Measurements from ENCODE around the gene ATXN7L3.
"Not testable (repeated sequence)": the region's sequence is repeated elsewhere in the genome, so short reads cannot be mapped to it uniquely, and the experiment has no call there.

The ATXN7L3 gene, protein sequence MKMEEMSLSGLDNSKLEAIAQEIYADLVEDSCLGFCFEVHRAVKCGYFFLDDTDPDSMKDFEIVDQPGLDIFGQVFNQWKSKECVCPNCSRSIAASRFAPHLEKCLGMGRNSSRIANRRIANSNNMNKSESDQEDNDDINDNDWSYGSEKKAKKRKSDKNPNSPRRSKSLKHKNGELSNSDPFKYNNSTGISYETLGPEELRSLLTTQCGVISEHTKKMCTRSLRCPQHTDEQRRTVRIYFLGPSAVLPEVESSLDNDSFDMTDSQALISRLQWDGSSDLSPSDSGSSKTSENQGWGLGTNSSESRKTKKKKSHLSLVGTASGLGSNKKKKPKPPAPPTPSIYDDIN

DNA sequence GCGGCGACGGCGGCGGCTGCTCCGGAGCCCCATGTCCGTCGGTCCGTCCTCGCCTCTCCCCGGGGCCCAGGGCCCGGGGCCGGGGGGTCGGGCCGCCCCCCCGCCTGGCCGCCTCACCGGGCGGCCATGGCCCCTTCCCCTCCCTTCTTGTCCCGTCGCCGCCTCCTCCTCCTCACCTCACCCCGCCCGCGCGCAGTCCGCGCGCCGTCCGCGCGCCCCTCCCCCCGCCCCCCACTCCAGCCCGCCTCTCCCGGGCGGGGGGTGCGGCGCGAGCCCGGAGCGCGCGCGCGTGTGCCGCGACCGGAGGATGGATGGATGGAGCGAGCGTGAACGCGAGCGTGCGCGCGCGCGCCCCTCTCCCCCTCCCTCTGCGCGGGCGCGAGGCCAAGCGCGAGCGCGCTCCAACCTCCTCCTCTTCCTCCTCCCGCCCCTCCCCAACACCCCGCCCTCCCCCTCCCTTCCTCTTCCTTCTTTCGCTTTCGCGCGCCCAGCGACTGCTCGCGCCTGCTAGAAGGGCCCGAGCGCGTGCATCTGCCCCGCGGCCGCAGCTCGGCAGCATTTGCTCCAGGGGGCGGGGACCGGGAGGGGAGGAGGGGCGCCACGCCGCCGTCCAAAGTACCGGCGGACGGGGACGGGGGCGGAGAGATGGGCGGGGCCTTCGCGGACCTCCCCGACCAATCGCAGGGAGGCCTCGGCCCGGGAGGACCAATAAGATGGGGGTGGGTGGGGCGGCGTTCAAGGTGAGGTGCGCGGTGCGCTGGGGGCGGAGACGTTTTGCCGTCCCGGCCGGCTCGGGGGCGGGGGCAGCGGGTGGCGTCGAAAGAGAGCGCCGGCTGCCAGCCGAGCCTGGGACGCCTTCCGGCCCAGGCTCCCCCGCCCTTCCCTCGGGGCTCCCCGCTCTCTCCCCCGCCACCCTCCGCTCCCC, at the start of gene ATXN7L3:
Gene ATXN7L3, minus strand, starts transcription at position 332 of the 925 bp plus-strand sequence. CDS start 1,814 bp downstream, outside the sequence.
- peak; percentile 99 for DNase-seq (ENCODE audit: low spot score)

DNA sequence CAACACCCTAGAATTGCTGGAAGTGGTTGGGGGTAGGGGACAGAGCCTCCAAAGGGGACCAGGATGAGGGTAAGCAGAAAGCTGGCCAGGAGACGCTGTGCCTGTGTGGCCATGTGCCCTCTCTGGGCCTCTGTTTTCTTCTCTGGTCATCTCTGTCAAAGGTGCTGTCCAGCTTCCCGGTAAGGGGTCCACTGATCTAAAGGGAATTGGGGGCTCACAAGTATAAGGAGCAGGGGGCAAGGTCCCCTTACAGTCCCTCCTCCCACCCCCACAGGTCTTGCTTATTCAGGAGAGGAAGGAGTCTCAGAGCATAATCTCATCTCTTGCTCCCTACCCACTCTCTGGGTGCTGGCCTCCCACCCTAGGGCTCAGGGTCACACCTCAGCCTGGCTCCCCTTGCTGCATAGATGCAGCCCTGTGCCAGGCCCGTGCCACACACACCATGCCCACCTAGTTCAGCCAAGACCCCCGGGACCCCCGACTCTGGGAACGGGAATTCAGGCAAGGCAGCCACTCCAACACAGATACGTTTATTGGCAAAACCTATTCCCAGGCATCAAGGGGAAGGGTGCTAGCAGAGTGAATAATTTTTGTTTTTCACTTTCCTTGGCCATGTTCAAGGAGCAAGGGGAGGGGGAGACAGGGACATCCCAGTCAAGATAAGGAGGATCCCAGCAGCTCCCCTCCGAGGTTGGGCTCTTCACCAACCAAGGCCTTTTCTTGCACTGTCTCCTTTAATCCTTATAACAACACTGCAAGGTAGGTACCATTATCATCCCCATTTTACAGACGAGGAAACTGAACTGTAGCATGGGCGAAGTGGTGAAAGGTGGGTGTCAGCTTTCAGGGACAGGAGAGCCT, 48.4 kb upstream of the ATXN7L3 start:
- DNase-seq (ENCODE audit: low spot score), result no peak

DNA sequence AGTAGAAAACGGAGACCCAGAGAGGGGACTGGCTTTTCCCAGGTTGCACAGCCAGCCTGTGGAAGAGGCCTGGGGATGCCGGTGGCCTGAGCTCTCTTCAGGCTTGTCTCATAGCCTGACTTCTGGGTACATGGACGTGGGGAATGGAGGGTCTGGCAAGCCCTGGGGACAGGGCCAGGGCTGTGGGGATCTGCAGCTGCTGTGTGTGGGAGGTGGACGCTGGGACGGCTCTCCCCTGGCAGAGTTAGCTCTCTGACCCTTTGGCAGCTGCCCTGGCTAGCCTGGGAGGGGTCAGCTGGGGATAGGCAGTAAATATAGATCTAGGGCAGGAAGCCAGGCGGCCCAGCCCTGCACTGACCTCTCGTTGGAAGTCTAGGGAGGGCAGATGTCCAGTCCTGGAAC, 47.8 kb upstream of the ATXN7L3 start:
- no peak for DNase-seq (ENCODE audit: low spot score)

DNA sequence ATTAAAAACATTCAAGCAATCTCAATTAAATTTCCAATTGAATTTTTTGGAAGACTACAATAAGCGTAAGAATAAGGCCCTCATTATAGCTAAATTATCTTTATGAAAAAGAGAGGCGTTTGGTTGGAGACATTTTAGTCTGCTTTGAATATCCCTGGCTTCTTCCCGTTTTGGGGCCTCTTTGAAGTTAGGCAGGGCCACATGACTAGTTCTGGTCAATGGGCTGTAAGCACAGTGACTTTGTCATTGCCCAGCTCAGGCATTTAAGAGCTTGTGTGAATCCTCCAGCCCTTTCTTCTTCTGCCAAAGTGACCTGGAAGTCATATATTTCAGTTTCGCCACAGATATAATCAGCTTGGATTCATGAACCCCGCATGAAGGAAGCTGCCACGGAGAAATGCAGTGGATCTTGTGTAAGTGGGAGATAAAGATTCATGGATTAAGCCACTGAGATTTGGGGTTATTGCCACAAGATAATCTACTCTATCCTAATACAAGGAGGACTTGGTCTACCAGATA, 41.5 kb upstream of the ATXN7L3 start:
- DNase-seq (ENCODE audit: low spot score), result no peak

DNA sequence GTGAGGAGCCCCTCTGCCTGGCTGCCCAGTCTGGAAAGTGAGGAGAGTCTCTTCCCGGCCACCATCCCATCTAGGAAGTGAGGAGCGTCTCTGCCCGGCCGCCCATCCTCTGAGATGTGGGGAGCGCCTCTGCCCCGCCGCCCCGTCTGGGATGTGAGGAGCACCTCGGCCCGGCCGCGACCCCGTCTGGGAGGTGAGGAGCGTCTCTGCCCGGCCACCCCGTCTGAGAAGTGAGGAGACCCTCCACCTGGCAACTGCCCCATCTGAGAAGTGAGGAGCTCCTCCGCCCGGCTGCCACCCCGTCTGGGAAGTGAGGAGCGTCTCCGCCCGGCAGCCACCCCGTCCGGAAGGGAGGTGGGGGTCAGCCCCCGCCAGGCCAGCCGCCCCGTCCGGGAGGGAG, 38.2 kb upstream of the ATXN7L3 start:
- not testable (repeated sequence) for DNase-seq (ENCODE audit: low spot score)

DNA sequence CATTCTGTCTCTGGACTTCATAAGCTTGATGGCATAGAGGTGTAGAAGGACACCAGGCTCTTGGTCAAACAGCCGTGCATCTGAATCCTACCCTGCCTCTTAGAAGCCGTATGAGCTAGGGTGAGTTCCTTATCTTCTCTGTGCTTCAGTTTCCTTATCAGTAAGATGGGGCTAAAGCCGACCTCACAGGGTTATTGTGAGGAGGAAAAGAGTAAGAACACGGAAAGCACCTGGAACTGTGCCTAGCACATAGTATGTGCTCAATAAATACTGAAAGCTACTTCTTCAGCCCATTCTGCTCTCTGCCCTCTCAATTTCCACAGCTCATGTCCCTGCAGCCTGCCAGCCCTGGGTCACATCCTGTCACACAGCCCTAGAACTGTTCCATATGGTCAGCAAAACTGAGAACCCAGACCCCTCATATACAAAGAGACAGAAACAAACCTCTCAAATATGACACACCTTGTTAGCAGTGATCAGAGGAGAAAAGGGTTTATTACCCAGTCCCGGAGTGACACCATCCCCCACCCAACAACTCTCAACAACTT, 36.8 kb upstream of the ATXN7L3 start:
- DNase-seq (ENCODE audit: low spot score), result no peak

DNA sequence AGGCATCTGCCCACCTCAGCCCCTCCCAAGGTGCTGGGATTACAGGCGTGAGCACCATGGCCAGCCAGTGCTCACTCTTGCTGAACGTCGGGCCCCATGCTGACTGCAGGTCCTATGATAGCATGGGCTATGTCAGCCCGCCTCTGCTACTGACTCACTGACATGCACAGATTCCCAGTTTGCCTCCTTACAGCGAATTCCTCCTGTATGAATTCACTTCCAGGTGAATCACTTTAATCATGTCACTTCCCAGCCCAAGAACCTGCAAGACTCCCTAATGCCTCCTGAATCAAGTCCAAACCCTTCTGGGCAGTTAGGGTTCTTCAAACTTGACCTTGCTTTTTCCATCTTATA, 35.9 kb upstream of the ATXN7L3 start:
- no peak for DNase-seq (ENCODE audit: low spot score)

DNA sequence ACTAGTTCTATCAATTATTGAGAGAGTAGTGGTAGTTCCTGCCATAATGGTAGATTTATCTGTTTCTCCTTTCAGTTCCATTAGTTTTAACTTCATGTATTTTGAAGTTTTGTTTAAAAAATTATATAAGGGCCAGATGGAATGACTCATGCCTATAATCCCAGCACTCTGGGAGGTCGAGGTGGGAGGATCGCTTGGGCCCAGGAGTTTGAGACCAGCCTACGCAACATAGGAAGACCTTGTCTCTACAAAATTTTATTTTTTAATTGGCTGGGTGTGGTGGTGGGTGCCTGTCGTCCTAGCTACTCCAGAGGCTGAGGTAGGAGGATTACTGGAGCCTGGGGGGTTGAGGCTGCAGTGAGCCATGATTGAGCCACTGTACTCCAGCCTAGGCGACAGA, 33.9 kb upstream of the ATXN7L3 start:
- no peak for DNase-seq (ENCODE audit: low spot score)

DNA sequence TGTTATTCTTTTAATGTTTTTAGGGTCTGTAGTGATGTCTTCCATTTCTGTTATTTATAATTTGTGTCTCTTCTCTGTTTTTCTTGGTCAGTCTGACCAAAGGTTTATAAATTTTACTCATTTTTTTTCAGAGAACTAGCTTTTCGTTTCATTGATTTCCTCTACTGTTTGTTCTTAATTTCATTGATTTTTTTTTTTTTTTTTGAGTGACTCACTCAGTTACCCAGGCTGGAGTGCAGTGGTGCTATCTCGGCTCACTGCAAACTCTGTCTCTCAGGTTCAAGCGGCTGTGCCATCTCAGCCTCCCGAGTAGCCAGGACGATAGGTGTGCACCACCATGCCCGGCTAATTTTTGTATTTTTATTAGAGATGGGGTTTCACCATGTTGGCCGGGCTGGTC, 32.4 kb upstream of the ATXN7L3 start:
- no peak for DNase-seq (ENCODE audit: low spot score)

DNA sequence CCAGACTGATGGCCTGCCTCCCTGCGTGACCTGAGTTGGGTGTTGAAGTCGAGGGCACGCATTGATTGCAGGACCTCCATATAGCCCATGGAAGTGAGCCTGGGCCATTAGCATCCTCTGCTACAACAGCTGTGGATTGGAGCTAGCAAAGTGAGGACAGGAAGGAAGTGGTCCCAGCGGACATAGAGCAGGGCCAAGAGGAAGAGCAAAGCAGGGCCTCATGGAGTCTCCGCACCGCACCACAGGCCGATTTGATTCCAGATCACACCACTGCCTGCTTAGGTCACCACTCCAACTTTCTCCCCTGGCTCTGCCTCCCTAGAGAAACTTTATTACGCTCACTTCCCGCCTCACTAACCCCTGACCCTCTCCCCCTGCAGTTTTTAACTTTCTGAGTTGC, 30.5 kb upstream of the ATXN7L3 start:
- DNase-seq (ENCODE audit: low spot score), result no peak

DNA sequence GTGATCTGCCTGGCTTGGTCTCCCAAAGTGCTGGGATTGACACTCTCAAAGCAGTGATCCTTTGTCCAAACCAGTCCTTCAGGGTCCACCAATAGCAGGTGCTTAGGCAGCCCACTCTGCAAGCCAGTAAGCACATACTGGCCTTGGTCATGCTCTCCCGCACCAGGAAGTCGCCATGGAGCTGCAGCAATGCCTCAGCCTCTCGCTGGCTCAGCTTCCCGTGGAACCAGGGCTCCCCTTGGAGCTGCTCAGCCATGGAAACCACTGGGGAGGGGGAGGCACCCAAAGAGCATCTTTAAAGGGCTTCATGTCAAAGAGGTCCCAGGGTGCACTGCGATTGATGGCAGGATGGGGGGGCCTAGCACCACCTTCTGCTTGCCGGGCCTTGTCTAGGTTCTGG, 29.4 kb upstream of the ATXN7L3 start:
- DNase-seq (ENCODE audit: low spot score), result no peak

DNA sequence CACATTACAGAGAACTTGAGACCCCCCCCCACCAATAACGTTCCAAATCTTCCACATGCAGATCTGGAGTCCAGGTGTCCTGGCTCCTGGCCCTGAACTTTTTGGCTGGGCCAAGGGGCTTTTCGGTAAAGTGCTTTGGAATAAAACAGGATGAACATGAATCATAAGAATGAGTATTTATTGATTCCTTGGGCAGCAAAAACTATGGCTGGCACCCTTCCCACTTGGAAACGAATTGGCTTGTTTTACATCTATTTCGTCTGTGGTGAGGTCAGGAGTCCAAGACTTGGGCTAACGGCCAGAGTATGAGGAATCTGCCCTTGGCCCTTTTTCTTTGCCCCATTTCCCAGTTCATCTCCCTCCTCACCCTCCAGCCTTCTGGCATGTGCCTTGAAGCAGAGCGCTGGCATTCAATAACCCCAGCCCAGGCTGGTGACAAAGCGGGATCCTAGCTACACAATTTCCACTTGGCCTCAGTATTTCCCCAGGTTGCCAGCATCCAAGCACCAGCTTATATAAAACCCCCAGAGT, 23.9 kb upstream of the ATXN7L3 start:
- no peak for DNase-seq (ENCODE audit: low spot score)

DNA sequence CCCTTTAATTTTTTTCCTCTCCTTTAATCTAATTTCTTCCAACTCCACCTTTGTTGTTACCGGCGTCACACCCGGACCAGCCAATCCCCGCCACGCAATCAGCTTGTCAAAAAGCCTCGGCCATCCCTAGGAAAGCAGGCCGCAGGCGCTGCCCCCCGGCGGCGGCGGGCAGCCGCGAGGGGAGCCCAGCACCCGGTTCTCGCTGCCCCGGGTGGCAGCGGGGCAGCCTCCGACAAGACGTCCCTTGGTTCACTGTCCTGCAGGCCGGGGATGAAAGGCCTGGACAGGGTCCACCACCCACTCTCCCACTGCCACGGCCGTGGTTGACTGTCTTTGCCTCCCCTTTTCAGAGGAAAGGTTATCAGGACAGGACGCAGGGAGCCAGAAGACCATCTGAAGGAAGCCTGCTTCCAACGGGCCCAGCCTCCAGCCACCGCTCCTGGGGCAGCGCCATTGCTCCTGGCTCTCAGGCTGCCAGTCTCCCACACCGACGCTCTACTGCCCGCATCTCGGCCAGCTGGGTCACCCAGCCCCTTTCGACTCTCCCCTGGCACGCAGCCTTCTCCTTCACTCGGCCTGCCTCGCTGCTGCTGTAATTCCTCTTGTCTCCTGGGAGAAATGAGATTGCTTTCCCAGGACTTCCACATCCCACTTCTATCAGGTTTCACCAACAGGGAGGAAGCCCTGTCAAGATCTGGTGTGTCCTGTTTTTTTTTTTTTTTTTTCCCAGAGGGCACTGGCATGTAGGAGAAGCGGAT, 22.6 kb upstream of the ATXN7L3 start:
- no peak for DNase-seq (ENCODE audit: low spot score)

DNA sequence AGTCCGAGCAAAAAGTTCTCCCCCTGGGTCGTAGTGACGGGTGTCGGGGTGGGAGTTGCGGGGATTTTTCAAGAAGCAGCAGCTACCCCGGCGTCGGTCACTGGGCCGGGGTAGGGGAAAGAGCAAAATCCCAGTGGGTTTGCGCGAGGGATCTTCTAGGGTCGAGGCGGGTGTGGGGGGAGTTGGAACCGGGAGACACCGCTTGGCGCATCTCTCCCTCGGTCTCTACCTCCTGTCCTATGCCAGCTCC, 22.1 kb upstream of the ATXN7L3 start:
- DNase-seq (ENCODE audit: low spot score), result no peak

DNA sequence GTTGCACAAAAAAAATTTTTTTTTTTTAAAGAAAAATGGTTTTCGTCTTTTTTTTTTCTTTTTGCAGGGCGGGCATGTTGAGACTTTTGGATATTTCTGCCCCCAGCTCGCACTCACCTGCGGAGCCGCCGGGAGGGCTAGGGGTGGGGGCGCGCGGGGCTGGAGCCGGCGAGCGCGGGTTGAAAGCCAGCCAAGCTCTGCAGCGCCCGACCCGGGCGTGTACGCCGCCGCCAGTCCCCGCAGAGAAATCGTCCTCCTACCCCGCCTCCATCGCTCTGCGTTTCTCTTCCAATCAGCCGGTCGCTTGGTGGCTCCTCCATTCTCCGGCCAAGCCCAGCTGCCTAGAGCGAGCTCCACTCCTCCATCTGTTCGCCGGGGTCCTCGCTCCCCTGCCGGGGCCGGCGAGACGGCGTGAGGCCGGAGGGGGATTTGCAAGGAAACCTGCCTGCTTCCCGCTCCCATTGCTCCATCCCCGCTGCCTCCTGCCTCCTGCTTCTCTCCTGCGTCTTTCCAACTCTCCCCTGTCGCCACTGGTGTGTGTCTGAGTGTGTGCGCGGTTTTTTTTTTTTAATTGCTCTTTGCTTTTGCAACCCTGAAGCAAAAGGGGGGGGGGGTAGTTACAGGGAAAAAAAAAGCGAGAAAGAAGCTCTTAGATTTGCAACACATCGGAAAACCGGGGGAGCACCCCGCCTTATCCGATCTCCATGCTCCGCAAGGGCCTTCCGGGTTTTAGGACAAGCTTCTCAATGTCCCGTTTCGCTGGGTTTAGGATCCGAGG, 21.6 kb upstream of the ATXN7L3 start:
- peak; percentile 70 for DNase-seq (ENCODE audit: low spot score)

DNA sequence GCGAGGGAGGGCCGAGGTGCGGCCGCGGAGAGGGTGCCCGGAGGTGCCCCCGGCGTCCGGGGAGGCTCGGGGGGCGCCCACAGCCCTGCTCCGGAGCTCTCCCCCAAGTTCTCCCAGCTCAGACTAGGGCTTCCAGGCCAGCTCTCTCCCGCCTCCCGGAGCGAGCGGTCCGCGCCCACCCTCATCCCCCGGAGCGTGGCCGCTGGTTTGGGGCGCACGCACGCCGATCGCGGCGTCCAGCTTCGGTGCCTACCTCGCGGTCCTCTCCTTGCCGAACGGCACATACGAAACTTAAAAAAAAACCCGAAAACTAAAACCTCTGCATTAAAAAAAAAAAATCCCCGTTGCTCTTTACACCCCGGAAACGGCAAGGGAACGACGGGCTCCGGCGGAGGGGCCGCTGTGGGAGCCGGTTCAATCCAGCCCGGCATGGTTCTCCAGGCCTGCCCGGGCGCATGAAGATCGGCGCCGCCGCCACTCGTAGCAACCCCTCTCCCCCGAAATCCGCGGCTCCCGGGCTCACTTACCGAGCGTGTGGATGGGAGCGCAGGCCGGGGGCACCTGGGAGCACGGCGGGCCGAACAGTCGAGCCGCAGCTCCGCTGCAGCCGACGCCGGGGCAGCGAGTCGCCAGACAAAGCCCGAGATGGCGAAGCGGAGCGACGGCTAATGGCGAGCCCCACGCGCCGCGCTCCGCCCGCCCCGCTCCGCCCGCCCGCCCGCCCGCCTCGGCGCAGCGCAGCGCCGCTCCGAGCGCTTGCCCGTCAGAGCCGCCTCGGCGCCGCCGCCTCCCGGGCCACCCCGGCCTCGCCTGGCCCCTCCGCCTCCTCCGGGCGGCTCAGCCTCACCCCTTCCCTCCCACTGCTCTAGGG, 20.8 kb upstream of the ATXN7L3 start:
- no peak for DNase-seq (ENCODE audit: low spot score)

DNA sequence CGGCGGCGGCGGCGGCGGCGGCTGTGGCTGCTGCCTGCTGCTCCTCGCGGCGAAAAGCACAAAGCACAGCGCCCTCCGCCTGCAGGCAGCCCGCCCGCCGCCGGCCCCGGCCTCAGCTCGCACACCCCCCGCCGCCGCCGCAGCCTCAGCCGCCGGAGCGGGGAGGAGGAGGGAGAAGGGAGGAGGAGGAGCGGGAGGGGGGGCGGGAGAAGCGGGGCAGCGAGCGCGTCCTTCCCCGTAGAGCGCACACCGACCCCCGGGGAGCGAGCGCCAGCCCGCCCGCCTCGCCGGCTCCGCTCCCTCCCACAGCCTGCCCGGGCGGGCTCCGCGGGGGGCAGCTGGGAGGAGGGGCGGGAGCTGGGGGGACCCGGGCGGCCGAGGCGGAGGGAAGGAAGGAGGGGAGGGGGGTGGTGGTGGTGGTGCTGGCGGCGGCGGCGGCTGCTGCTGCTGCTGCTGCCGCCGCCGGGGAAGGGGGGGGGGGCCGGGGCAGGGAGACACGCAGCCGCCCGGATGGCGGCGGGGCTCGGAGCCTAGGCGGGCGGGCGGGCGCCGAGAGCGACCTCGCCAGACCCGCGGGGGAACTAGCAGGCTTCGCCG, 20.0 kb upstream of the ATXN7L3 start, which contains the start of gene UBTF:
Gene UBTF, minus strand, starts transcription at position 60 of the 597 bp plus-strand sequence. CDS start 1,446 bp downstream, outside the sequence.
- peak; percentile 57 for DNase-seq (ENCODE audit: low spot score)

DNA sequence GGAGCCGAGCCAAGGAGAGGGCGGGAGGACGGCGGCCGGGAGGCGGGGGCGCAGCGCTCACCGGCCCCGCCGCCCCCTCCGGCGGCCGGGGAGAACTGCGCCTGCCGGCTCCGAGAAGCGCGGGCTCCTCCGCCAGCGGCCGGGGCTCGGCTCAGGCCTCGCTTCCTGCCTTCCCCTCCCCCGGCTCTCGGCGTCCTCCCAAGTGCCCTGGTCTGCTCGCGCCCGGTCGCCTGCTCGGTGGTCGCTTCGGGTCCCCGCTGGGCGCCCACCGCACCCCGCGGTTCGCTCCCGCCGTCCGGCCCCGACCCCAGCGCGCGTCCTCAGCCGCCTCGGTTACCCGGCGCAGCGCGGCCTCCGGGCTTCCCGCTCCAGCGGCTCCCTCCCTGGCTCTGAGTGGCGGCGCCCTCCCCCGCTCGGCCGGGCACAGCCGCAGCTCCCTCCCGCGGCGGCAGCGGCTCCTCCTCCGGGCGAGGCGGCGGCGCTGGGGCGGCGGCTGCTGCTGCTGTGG, 19.5 kb upstream of the ATXN7L3 start:
- DNase-seq (ENCODE audit: low spot score), result peak; percentile 66

Data from activated CD4-positive, alpha-beta T cell treated with anti-CD3 and anti-CD28 coated beads, Interleukin-2, Interleukin-4, amounts not matched to agents 100 ng/mL and 50 ng/mL, durations not matched to agents 16 hours and 8 hours (primary cell).